Measurements from ENCODE around the gene AMMECR1. TPM values are rescaled to one million over a fixed set of nuclear protein-coding genes. Genes with fewer than 3 reads are reported as not detected.

The AMMECR1 gene
- total and polyA plus RNA-seq, 4 donors: 3.5 to 14.0 (median 5.7) TPM

- Histone ChIP-seq H3K36me3 (ENCODE audit: control insufficient read depth in 4 of 4, insufficient read depth in 4 of 4, low read length in 4 of 4) (no peaks in the 10 kb centered on the region), H3K27me3 (ENCODE audit: control insufficient read depth in 3 of 3, insufficient read depth in 3 of 3, low read length in 2 of 3) (peaks cover 0 to 29% (median 14%) of the 10 kb centered on the region in 3 donors), H3K9me3 (ENCODE audit: control insufficient read depth in 4 of 4, insufficient read depth in 3 of 4, low read length in 3 of 4) (peaks cover 0 to 3% (median 0%) of the 10 kb centered on the region in 4 donors), H3K4me3 (no peak overlapping the region), H3K4me1 (ENCODE audit: control insufficient read depth in 5 of 5, insufficient read depth in 5 of 5, low read length in 5 of 5) (no peaks in the 10 kb centered on the region), H3K27ac (ENCODE audit: low read depth in 1 of 2, low read length in 1 of 2) (no peak overlapping the region), H3K9ac (ENCODE audit: insufficient read depth in 1 of 2, low read length in 2 of 2) (no peak overlapping the region)
- ATAC-seq (ENCODE audit: insufficient read depth, low FRiP score): no peak
- TF ChIP-seq CTCF (IDR thresholded peaks at IDR 0.05; ENCODE audit: control extremely low read depth, extremely low read depth): no peak
- WGBS, 2 donors: 83 to 100% methylated on average over 2 of the region's 2 CpGs
- DNase-seq: no peak
Measured at GRCh38 chrX:110287605-110288004, 30.3 kb downstream of the AMMECR1 start.

GRCh38 chrX:110286106-110286505 is 31.8 kb downstream of the AMMECR1 start:
- TF ChIP-seq CTCF (IDR thresholded peaks at IDR 0.05; ENCODE audit: control extremely low read depth, extremely low read depth): no peak

GRCh38 chrX:110284159-110284558 is 33.7 kb downstream of the AMMECR1 start:
- Histone ChIP-seq H3K9me3 (ENCODE audit: control insufficient read depth in 4 of 4, insufficient read depth in 3 of 4, low read length in 3 of 4) (peaks cover 0 to 3% (median 0%) of the 10 kb centered on the region in 4 donors), H3K27me3 (ENCODE audit: control insufficient read depth in 3 of 3, insufficient read depth in 3 of 3, low read length in 2 of 3) (peaks cover 0 to 17% (median 9%) of the 10 kb centered on the region in 3 donors), H3K27ac (ENCODE audit: low read depth in 1 of 2, low read length in 1 of 2) (no peak overlapping the region), H3K4me1 (ENCODE audit: control insufficient read depth in 5 of 5, insufficient read depth in 5 of 5, low read length in 5 of 5) (no peaks in the 10 kb centered on the region), H3K9ac (ENCODE audit: insufficient read depth in 1 of 2, low read length in 2 of 2) (no peak overlapping the region), H3K36me3 (ENCODE audit: control insufficient read depth in 4 of 4, insufficient read depth in 4 of 4, low read length in 4 of 4) (no peaks in the 10 kb centered on the region), H3K4me3 (no peak overlapping the region)
- TF ChIP-seq CTCF (IDR thresholded peaks at IDR 0.05; ENCODE audit: control extremely low read depth, extremely low read depth): no peak
- no peak for ATAC-seq (ENCODE audit: insufficient read depth, low FRiP score)
- WGBS, 2 donors: 77 to 84% methylated on average over 2 of the region's 2 CpGs
- DNase-seq: no peak

More at GRCh38 chrX:110286106-110286505, 31.8 kb downstream of the AMMECR1 start:
- DNase-seq (no peak), ATAC-seq (ENCODE audit: insufficient read depth, low FRiP score) (no peak)
- H3K4me1 ChIP-seq (ENCODE audit: control insufficient read depth in 5 of 5, insufficient read depth in 5 of 5, low read length in 5 of 5): no peaks in the 10 kb centered on the region
- H3K9me3 ChIP-seq (ENCODE audit: control insufficient read depth in 4 of 4, insufficient read depth in 3 of 4, low read length in 3 of 4): peaks cover 0 to 3% (median 0%) of the 10 kb centered on the region in 4 donors
- no peak overlapping the region for H3K4me3 ChIP-seq
- peaks cover 0 to 27% (median 12%) of the 10 kb centered on the region in 3 donors for H3K27me3 ChIP-seq (ENCODE audit: control insufficient read depth in 3 of 3, insufficient read depth in 3 of 3, low read length in 2 of 3)
- no peaks in the 10 kb centered on the region for H3K36me3 ChIP-seq (ENCODE audit: control insufficient read depth in 4 of 4, insufficient read depth in 4 of 4, low read length in 4 of 4)
- WGBS, 2 donors: 77 to 92% methylated on average over 6 of the region's 6 CpGs
- H3K27ac ChIP-seq (ENCODE audit: low read depth in 1 of 2, low read length in 1 of 2): no peak overlapping the region
- H3K9ac ChIP-seq (ENCODE audit: insufficient read depth in 1 of 2, low read length in 2 of 2): no peak overlapping the region

DNA sequence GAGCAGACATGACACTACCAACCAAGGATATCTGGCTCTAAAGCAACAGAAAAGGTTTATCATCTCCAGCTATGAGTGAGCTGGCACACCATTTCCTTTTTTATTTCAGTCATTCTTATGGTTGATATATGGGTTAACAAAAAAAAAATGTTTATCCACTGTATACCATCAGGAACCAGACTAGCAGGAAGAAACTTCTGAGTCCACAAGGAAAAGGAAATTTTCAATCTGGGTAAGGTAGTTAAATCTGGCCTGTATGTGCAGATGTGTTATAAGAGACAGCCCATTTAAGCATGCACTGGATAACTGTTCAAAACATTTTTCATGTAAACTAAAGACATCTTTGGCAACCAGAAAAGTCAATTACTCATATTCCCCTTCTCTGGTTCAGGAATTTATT is 35.0 kb downstream of the AMMECR1 start:
- peaks cover 0 to 3% (median 0%) of the 10 kb centered on the region in 4 donors for H3K9me3 ChIP-seq (ENCODE audit: control insufficient read depth in 4 of 4, insufficient read depth in 3 of 4, low read length in 3 of 4)
- H3K9ac ChIP-seq (ENCODE audit: insufficient read depth in 1 of 2, low read length in 2 of 2): no peak overlapping the region
- no peaks in the 10 kb centered on the region for H3K36me3 ChIP-seq (ENCODE audit: control insufficient read depth in 4 of 4, insufficient read depth in 4 of 4, low read length in 4 of 4)
- DNase-seq: no peak
- no peaks in the 10 kb centered on the region for H3K4me1 ChIP-seq (ENCODE audit: control insufficient read depth in 5 of 5, insufficient read depth in 5 of 5, low read length in 5 of 5)
- no peak for TF ChIP-seq CTCF (IDR thresholded peaks at IDR 0.05; ENCODE audit: control extremely low read depth, extremely low read depth)
- no peak overlapping the region for H3K4me3 ChIP-seq
- no peak for ATAC-seq (ENCODE audit: insufficient read depth, low FRiP score)
- peaks cover 0 to 11% (median 9%) of the 10 kb centered on the region in 3 donors for H3K27me3 ChIP-seq (ENCODE audit: control insufficient read depth in 3 of 3, insufficient read depth in 3 of 3, low read length in 2 of 3)
- H3K27ac ChIP-seq (ENCODE audit: low read depth in 1 of 2, low read length in 1 of 2): no peak overlapping the region

Measured in lung (tissue), 12 donors.